Activated CD4-positive, alpha-beta T cell treated with anti-CD3 and anti-CD28 coated beads, Interleukin-2, amount 50 U/mL, for 16 hours (primary cell): ENCODE measurements around the gene TCTN1.
"Not testable (repeated sequence)": the region's sequence is repeated elsewhere in the genome, so short reads cannot be mapped to it uniquely, and the experiment has no call there.

Experiments used
- DNase-seq: peaks from one replicate; pipeline ENCODE4 v3.0.0-alpha.2; 2020

The TCTN1 gene

DNA sequence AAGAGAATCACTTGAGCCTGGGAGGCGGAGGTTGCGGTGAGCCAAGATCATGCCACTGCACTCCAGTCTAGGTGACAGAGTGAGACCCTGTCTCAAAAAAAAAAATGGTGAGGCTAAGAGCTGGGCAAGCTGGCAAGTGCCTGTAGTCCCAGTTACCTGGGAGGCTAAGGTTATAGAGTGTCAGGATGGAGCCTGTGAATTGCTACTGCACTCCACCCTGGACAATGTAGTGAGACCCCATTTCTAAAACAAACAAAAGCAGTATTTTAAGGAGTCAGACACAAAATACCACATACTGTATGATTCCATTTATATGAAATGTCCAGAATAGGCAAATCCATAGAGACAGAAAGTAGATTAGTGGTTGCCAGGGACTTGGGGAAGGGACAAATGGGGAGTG is 26.8 kb upstream of the TCTN1 start:
- DNase-seq = not testable (repeated sequence)

DNA sequence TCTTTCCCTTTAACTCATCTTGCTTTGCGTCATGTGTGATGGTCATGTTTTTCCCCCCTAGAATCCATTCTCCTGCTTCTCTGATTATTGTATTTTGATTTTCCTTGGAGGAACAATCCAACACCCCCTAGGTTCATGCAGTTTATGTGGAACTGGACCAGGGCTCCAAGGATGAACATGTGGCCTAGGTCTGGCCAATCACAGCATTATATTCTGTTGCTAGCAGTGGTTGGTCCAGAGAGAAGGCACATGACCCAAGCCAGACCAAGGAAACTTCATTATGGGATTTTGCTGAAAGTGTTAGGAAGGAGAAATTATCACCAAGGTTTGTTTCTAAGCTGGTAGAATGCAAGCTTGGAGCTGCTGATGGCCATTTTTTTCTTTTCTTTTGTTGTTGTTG is 23.9 kb upstream of the TCTN1 start:
- DNase-seq = no peak

DNA sequence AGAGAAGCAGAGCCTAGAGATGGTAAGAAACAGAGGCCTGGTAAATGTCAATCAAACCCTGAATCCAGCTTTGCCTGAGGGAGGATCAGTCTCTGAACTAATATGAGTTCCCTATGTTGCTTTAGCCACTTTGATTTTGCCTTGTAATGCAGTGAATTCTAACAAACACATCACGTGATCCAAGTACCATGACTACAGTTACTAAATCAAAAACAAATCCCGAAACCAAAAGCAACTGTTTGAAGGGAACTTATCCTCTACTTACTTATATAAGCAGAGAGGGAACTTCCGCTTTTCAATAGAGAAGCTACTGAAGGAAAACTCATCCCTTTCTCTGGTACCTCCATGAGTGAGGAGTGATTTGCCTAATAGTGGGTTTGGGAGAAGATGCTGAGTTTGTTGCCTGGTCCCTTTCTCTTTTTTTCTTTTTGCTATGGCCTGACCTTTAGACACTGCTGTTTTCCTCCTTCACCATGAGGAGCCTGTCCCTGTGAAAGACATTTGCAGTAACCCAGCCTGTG is 23.1 kb upstream of the TCTN1 start:
- DNase-seq = peak; percentile 80

DNA sequence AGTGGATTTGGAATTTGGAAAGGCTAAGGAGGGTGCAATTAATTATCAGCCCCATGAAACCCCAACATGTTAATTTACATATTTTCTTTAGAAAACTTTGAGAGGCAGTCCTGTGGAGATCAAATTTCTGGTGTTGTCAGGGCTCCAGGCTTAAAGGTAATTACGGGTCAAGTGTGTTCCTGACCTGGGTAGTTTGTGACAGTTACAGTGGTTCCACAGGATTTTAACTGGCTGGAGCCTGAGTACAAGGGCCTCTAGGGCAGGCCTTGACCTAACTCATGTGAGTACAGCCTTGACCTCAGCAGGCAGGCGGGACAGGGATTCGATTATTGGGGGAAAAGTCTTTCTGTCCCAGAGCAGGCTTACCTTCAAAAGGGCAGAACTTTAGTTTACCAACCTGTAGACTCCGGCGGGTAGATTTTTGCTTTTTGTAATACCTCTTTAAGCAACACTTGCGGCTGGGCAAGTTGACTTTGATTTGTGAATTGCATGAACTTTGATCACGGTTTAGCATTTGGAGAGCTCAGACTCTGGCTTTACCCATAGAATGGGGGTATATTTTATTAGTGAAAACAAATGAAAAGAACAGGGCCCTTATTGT is 22.4 kb upstream of the TCTN1 start:
- DNase-seq = no peak

DNA sequence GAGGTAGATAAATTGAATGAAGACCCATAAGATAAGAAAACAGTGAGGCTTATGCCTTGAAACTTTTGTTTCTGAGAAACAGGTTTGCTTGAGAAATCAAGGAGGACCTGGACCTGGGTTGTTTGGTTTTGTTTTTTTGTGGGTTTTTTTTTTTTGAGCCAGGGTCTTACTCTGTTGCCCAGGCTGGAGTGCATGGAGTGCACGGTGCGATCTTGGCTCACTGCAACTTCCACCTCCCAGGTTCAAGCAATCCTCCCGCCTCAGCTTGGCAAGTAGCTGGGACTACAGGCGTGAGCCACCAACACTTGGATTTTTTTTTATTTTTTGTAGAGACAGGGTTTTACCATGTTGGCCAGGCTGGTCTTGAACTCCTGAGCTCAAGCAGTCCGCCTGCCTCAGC is 21.9 kb upstream of the TCTN1 start:
- DNase-seq = no peak

DNA sequence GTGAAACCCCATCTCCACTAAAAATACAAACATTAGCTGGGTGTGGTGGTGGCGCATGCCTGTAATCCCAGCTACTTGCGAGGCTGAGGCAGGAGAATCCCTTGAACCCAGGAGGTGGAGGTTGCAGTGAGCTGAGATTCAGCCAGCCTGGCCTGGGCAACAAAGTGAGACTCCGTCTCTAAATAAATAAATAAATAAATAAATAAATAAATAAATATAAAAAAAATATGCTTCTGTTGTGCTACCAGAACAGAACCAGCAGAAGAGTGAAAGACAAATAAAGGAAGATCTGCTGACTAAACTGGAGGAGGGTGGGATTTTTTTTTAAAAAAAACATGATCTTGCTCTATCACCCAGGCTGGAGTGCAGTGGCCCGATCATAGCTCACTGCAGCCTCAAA is 21.0 kb upstream of the TCTN1 start:
- DNase-seq = not testable (repeated sequence)

DNA sequence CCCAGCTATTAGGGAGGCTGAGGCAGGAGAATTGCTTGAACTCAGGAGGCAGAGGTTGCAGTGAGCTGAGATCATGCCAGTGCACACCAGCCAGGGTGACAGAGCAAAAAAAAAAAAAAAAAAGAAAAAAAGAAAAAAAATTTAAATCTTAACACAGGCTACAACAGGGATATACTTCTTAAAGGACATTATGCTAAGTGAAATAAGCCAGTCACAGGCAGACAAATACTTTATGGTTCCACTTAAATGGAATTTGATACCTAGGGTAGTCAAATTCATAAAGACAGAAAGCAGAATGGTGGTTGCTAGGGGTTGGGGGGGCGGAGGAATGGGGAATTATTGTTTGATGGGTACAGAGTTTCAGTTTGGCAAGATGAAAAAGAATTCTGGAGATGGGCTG is 16.0 kb upstream of the TCTN1 start:
- DNase-seq = no peak

DNA sequence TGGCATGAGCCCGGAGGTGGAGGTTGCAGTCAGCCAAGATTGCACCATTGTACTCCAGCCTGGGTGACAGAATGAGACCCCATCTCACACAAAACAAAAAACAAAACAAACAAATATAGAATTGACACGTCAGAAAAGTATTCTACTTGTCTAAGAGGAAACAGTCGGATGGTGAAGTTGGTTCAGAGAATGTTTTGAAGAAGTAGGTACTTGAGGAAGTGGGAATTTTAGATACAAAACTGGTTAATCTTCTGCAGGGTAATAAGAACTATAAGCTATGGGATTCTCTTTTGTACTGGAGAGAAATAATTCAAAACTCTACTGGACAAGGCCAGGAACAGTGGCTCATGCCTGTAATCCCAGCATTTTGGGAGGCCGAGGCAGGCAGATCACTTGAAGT is 14.6 kb upstream of the TCTN1 start:
- DNase-seq = no peak

DNA sequence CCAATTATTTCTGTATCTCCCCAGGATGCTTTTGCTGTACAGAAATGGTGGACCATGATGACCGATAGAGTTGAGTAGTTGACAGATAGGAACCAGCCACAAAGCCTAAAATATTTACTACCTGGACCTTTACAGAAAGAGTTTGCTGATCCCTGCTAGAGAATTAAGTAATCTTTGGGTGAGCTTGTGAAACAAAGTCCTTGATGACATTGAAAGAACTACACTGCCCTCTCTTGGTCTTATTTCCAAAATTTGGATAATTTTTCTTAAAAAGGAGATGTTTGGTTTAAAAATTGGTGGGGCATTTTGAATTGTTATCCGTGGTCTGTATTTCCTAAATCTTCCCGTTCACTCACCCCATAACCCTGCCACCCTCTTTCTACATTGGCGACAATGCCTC is 13.7 kb upstream of the TCTN1 start:
- peak; percentile 63 for DNase-seq

DNA sequence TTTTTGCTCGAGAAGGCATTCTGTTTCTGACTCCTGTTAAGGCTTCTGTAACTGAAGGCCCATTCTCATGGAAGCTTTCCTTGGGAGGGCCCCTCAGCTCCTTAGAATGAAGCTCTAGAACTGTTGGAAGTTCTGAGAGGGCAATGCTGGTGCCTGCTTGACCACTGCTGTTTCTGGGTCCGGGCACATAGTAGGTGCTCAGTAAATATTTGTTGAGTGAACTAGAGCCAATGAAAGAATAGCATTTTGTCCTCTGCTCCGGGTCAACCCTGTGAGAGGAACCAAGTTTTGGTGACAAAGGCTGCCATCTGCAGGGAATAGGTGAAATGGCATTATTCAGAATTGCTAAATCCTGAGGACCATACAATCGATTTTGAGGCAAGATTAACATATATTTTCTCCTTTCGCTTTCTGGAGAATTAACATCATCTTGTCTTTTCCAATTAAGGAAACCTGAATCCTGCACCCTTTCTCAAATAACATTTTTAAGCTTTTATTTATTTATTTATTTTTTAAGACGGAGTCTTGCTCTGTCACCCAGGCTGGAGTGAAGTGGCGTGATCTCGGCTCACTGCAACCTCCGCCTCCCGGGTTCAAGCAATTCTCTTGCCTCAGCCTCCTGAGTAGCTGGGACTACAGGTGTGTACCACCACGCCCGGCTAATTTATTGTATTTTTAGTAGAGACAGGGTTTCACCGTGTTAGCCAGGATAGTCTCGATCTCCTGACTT is 11.7 kb upstream of the TCTN1 start:
- peak; percentile 74 for DNase-seq

DNA sequence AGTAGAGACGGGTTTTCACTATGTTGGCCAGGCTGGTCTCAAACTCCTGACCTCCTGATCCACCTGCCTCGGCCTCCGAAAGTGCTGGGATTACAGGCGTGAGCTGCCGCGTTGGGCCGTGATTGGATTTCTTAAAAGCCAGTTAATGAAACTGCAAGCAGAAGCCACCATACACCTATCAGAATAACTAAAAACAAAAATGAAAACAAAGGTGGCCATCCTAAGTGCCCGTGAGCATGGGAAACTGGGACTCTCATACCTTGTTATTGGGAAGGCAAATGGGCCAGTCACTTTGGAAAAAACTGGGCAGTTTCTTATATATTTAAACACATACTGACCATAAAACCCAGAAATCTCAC is 7.7 kb upstream of the TCTN1 start:
- DNase-seq = no peak

DNA sequence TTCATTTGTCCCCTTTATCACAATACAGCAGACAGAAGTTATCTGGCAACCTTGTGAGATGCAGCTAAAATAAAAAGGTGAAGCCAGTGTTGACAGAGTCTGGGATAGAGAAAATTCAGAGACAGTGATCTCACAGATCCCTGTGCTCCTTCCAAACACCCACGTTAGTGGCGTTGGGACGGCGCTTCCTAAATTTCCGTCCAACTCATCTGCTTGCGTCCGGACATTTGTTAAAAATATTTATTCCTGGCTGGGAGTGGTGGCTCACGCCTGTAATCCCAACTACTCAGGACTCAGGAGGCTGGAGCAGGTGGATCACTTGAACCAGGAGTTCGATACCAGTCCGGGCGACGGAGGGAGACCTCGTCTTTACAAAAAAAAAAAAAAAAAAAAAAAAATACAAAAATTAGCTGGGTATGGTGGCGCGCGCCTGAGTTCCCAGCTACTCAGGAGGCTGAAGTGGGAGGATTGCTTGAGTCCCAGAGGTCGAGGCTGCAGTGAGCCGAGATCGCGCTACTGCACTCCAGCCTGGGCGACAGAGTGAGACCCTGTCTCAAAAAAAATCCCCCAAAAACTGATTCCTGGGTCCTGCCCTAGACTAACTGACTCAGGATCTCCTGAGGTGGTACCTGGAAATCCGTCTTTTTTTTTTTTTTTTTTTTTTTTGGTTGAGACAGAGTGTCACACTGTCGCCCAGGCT is 708 bp upstream of the TCTN1 start:
- DNase-seq = no peak

DNA sequence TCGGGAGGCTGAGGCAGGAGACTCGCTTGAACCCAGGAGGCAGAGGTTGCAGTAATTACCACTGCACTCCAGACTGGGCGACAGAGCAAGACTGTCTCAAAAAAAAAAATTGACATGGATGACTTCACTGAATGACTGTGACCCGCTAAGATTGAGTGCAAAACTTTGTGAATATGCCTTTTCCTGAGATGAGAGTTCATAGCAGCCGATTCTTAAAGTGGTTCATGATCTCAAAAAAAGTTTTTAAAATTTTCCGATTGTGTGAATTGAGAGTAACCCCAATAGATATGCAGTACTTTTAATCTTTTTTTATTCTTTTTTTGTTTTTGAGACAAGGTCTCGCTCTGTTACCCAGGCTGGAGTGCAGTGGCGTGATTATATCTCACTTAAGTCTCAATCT is 1.2 kb downstream of the TCTN1 start:
- peak; percentile 20 for DNase-seq

DNA sequence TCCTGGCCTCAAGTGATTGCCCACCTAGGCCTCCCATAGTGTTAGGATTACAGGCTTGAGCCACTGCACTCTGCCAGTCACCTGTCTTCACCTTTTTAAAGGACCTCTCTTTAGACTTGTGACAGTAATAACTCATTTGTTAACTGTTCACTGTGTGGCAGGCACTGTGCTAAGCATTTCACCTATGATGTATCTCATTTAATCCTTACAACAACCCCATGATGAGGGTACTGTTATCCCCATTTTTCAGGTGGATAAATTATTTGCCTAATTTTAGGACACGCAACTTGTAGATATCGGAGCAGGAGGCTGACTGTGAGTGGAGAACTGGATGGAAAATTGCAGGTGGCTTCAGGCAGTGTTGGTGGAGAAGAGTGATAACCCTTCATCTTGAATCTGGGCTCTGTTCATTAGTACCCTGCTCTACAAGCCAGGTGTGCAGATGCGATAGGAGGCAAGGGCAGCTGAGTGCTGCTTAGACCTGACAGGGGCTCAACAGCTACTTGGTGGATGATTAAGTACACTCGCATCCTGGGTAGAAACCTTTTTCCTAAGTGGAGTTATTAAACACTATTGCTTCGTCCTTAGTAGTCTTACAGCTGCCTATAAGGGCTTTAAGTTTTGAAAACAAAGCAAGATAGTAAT is 2.7 kb downstream of the TCTN1 start:
- DNase-seq = no peak

DNA sequence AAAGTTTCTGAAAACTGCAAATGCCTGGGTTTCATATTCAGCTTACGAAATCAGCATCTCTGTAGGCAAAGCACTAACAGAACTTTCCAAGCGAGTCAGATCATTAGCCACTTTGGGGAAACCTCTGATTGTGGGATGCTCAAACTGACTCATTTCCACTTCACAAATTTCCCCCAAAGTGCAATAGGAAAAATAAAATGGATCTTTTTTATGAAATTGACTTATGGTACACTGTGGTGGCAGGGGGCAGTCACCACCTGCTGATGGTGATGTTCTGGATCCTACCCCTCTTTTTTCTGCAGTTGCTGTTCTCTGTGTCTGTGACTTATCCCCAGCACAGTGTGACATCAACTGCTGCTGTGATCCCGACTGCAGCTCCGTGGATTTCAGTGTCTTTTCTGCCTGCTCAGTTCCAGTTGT is 5.6 kb downstream of the TCTN1 start:
- DNase-seq = peak; percentile 81

DNA sequence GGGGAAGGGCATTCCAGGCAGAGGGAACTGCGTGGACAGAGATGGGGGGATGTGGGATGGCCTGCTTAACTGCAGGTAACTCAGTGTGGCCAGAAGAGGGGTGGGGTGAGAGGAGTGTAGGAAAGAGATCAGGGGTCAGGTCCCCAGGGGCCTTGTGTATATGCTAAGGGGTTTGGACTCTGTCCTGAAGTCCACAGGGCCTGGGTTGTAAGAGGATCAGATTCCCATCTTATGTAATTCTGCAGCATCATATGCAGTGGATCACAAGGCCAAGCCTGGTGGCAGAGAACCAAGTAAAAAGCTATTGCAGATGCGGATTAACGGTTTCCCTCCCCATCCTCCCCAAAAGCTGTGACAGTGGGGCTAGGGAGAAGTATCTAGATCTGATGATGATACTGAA is 8.7 kb downstream of the TCTN1 start:
- no peak for DNase-seq

DNA sequence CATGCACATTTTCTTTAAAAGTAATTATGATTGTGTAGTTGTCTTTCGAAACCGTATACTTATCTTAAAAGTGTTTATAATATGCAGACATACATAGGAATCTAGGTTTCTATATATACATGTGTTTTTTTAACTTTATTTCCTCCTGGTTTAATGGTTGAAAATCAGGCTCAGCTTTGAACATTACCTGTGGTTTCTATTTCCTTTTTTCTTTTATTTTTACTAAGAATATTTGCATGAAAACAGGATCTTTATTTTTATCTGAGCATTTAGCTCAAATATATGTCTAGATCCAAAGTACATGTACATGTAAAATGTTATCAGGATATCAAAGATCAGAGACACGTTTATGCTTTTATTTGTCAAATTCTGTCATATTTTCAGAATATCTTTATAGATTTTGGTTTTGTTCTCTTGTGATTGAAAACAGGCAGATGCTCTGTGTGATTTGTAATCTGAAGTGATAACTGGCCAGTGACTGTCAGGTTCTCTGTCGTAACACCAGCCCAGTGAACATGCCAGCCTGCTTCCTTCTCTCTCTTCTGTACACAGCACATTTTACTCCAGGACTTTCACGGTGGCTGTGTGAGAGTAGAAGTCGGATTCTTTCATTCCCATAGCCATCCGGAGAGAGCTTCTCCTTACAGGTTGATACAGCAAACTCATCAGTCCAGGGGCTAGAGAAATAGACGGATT is 13.7 kb downstream of the TCTN1 start:
- no peak for DNase-seq

DNA sequence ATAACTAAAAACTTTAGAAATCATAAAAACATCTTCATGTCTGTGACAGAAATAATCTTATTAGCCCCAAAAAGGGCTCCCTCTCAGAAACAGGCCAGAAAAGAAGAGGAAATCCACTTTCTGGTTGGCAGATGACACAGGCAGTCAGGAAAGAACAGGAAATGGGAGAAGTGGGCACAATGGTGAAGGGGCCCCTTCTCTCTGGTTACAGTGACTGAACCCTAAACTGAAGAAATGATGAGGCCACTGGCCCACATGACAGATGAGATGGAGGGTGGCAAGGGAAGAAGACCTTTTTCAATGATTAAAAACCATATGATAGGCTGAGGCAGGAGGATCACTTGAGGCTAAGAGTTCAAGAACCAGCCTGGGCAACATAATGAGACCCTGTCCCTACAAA is 21.1 kb downstream of the TCTN1 start:
- DNase-seq = peak; percentile 8

DNA sequence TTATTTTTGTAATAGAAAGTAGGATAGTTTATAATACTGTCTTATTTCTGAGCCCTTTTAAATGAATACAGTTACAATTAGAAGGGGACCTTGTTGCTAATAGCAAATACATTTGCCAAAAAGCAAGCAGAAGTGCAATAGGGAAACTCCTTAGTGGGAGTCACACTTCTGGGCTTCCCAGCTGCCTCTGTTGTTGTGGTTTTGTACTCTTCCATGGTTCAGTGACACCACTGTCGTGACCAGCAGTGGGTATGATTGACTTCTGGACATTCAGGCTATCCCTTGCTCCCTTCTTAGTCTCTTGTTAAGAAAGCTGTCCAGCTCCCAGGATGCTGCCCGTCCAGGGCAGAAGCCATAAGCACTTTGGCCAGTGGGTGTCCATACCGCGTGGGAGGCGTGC is 22.6 kb downstream of the TCTN1 start:
- no peak for DNase-seq

DNA sequence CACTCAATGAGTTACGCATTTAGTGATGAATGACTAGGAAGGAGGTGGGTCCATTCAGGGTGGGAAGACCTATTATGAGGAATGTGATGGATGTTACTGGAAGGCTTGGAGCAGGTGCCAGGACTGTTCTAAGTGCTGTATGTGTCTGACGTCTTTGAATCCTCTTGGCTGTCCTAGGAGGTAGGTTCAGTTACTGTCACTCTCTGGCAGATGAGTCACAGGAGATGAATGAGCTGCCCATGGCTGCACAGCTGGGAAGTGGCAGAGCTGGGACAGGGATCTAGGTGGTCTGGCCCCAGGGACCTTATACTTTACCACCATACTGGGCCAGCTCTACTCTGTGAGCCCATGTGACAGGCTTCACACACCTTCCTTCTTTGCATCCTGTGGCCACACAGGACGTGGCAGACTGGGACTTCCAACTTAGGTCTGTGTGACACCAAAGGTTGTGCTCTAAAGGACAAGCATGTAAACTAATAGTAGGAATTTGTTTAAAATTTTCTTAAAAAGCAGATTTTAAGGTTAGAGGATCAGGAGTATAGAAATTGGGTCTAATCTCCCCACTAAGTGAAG is 24.0 kb downstream of the TCTN1 start:
- no peak for DNase-seq

DNA sequence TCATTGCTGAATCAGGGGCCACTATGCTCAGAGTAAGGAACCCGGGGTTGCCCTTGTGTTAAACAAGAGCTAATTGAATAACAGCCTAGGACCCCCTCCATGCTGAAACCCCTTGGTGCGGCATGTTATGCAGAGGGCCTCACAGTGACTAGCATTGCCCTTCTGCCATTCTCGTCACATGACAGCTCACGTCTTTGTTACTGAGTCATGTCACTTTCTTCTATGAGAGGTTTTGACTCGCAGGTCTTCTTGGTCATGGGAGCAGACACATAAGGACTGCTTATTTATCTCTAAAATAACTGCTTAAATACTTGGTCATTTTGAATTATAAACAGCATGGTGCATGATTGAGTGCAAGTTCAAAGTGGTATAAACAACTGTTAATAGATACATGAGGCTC is 24.9 kb downstream of the TCTN1 start:
- DNase-seq = no peak

DNA sequence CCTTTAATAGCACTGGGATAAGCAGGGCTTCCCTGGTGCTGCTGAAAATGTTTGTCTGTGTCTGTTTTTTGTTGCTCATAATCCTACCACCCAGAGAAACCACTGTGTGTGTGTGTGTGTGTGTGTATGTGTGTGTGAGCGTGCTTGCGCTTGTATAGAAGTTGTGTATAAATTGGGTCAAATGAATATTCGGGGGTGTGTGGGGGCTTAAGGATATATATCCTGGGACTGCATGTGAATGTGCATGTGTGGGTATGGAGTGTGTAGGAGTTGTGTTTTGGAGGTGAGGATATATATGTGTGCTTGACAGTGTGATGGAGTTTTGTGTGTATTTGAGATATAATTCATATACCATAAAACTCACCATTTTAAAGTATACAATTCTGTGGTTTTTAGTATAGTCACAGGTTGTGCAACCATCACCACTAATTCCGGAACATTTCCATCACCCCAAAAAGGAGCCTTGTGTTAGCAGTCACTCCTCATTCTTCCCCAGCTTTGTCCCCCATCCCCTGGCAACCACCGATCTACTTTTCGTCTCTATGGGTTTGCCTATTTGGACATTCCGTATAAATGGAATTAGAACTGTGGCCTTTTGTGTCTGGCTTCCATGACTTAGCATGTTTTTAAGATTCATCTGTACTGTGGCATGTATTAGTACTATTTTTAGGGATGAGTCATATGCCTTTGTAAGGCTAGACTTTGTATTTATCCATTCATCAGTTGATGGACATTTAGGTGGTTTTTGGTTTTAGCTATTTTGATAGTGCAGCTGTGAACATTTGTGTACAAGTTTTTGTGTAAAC is 25.6 kb downstream of the TCTN1 start:
- no peak for DNase-seq
